GM12873 (cell line): ENCODE data around the gene APBB1IP.

Experiments used
- CTCF ChIP-seq: IDR thresholded peaks from 2 replicates; pipeline ENCODE4 v1.5.1; 2012; ENCODE audit warnings: low read depth, mild to moderate bottlenecking, moderate library complexity, low read length, control low read depth; ENCODE audit not compliant: insufficient read depth; ENCODE audit errors: missing control alignments

The APBB1IP gene

GRCh38 chr10:26579256-26580063 lies 141.3 kb downstream of the APBB1IP start:
- no peak for TF ChIP-seq CTCF

GRCh38 chr10:26586211-26586610 lies 148.1 kb downstream of the APBB1IP start:
- TF ChIP-seq CTCF, result no peak

GRCh38 chr10:26588611-26589010 lies 150.5 kb downstream of the APBB1IP start:
- no peak for TF ChIP-seq CTCF

GRCh38 chr10:26593896-26594295 lies 155.8 kb downstream of the APBB1IP start:
- TF ChIP-seq CTCF, result no peak

GRCh38 chr10:26606389-26606877 lies 168.3 kb downstream of the APBB1IP start:
- TF ChIP-seq CTCF, result peak; percentile 45

GRCh38 chr10:26612151-26612915 lies 174.2 kb downstream of the APBB1IP start:
- no peak for TF ChIP-seq CTCF
